ENCODE data around the gene SLC17A2. TPM values are rescaled to one million over a fixed set of nuclear protein-coding genes. Genes with fewer than 3 reads are reported as not detected.

SLC17A2 gene
- total RNA-seq, 1 donor from 2014 or later: not detected

DNA sequence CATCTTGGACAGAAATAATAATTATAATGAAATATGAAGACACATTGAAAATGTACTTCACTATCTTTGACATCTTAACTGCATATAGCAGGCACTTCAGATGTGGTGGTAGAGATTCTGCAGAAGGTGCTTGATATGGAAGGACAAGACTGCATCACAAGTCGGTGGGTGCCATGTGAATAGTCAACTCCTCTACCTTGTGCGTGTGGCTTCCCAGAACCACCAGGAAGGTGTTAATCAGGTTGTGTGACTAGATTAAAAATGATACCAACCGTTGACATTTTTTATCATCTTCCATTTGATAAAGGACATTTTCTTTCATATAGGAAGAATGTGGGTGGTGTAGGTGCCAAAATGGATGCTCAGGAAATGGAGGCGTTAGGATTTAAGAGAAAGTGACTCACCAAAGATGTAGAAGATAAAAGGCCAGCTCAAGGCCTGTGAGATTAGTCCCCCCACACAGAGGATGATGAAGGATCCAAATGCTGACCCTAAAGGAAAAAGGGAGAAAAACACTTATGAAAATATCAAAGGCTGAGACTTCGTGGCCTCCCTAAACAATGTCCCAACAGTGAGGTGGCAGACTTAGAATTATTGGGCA lies 12.3 kb downstream of the SLC17A2 start:
- ATAC-seq: no peak

DNA sequence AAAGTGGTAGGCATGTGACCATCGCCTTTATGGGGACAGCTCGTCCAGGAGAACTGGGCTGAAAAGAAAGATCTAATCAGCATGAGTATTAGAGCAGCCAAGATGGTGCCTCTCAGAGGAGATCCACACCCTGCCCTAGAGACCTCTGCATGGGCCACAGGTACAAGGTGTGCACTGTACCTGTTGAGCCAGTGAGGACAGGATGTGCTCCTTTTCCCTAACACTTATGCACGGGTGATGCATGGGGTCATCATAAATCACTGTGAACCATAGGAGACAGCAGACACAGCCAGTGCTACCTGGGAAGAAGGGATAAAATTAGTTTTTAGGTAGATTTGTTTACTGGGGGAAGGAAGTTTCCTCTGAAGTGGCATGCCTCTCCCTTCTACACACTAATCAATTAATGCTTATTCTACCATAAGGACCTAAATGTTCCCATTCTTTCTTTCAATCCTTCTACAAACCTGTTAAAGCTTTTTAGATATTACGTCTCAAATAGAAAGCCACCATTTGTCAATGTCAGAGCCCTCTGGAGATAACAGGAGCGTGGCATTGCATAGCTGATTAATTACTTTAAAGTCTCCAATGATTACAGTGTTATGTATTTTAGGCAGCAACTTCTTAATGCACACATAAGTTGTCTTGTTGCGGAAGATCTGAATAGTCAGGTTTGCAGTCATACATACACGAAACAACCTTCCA lies 13.6 kb downstream of the SLC17A2 start:
- ATAC-seq: no peak

DNA sequence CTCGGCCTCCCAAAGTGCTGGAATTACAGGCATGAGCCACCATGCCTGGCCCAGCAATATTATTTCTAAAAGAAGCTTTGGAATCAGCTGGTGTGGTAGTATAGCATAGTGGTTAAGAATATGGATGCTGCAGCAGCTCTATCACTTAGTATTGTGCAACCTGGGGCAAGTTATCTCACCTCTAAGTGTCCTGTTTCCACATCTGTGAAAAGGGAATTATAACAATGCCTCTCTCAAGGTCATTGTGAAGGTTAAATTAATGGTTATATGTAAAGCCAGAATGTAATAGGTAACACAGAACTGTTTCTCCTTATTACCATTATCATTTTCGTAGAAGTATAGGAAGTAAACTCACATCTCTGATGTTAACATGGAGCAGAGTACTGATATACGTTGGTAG lies 14.2 kb downstream of the SLC17A2 start:
- ATAC-seq: no peak

DNA sequence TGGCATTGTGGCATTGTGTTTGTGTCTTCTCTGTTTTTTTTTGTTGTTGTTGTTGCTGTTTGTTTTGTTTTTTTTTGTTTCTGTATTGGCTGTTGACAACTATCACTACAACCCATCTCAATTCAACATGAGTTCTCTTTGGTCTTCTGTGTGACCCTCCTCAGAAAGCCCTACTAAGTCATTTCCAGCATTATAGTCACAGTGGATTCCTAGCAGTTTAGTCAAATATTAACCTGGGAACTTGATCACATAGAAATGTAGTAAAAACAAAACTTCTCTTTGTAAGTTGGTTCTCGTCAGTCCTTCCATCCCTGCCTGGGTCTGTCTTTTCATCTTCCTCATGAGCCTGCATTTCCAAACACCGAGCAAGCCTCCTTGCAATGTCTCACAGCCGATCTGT lies 16.8 kb downstream of the SLC17A2 start:
- no peak for ATAC-seq

DNA sequence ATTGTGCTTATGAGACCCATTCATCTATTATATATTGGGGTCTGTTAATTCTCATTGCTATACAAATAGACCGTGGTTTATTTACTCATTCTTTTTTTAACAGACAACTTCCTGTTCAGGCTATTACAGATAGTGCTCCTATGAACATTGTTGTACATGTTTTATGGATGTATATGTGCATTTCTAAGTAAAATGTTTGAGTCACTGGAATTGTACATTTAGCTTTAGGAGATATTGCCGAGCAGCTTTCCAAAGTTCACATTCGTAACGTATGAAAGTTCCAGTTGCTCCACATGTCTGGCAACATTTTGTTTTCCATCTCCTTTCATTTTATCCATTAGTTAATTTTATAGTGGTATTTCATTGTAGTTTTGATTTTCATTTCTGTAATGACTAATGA lies 19.1 kb downstream of the SLC17A2 start:
- no peak for ATAC-seq

DNA sequence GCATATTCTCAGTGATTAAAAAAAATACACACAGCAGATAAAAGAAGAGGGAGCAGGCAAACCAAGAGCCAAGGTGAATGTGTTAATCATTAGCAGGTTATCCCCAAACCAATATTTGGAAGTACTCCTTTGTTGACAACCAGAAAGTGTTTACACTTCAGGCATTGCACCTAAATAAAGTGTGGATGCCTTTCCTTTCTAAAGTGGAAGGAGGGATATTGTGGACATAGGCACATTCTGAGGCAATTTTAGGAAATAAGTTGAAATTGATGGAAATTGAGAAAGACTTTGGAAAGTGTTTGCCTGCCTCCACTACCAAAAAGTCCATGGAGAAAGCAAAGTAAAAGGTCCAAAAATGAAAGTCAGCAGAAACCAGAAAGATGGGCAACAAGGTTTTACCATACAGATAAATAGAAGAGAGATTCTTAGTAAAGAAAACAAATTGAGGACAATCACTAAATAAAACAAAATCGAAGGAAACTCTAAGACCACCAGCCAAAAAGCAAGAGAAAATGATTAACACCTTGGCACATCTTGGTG lies 22.9 kb downstream of the SLC17A2 start:
- no peak for ATAC-seq

DNA sequence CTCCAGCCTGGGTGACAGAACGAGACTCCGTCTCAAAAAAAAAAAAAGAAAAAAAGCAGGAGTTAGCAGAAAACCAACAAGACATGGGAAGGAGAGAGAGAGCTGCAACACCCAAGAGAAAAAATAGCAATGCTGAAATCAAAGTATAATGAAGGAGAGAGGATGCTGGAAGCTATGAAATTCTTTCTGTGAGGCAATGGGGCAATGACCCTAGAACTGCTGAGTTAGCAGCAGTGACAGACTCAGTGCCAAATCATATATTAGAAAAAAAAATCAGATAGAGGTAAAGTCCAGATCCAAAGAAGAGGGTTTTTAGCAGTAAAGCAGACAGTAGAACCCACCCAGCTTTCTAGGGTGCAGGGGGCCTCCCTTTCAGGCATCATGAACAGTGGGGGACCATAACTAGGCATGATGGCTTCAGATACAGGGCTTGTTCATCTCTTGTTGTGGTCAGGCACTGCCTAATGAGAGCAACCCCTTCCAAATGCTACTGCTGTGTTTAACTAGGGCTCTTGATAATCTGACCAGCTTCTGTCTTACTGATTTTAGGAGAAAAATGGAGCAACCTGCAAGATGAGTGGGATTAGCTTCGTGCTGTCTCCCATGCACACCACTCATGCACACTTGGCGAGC lies 26.9 kb downstream of the SLC17A2 start:
- no peak for ATAC-seq

DNA sequence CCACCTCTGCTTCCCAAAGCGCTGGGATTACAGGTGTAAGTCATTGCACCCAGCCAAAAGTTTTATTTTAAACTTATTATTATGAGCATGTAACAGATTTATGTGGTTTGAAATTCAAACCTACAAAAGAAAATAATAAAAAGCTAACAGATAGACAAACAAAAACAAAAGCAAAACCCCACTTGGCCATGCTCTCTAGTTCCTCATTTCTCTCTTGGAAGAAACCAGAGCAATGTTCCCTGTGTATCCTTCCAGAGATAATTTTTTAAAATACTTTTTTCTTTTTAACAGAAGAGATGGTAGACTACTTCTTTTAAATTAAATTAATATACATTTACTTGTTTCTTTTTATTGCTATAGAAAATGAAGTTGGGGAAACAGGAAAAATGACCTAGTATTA lies 28.4 kb downstream of the SLC17A2 start:
- ATAC-seq: no peak

DNA sequence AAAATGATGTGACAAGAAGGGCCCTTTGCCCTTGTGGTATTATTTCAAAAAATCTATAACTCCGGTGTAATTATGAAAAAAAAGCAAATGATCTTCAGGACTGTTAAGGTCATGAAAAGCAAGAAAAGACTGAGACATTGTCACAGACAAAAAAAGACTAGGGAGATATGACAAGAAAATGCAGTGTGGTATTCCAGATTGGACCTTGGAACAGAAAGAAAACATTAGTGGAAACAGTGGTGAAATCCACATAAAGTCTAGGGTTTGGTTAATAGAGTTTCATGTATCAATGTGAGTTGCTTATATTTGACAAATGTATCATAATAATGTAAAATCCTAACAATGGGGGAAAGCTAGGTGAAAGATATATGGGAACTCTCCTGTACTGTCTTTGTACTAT lies 29.6 kb downstream of the SLC17A2 start:
- no peak for ATAC-seq

DNA sequence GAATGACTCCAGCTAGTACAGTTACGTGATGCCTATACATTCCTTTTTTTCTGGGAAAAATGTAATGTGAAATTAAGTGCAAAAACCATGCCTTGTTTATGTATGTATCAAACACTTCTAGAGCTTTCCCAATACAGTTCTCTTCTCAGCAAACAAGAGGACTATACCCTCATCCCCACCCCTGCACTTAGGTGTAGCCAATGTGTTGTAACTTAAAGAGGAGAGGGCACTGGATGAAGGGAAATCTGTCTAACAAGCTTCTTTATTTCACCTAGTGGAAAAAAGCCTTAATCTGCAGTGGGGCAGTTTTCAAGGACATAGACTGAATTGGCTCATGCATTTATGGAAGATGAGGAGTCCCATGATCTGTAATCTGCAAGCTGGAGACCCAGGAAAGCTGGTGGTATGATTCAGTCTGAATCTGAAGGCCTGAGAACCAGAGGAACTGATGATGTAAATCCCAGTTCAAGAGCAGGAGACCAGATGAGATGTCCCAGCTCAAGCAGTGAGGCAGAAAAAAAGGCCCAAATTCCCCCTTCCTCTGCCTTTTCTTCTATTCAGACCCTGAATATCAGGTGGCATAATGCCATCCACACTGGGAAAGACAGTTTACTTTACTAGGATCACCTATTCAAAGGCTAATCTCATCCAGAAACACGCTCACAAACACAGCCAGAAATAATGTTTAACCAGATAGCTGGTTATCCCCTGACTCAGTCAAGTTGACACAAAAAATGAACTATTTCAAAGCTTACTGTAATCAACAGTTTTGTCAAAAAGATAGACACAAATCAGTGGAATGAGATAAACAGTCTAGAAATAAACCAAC lies 30.7 kb downstream of the SLC17A2 start:
- no peak for ATAC-seq

DNA sequence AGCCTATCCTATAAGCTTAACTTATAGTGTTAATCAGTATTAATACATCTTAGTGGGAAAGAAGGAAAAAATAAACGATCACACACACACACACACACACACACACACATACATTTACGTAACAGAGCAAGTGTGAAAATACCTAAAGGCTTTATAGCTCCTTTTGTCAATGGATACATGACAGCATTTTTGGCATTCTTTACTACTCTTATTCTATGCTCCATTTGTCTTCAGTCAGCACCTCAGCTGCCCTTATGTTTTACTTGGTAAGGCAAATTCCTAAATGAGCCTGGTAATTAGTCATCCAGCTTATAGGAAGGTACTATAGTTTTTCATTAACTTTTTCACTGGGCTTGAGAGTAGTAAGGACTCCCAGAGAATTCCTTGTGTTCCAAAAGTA lies 31.4 kb downstream of the SLC17A2 start:
- ATAC-seq: no peak

DNA sequence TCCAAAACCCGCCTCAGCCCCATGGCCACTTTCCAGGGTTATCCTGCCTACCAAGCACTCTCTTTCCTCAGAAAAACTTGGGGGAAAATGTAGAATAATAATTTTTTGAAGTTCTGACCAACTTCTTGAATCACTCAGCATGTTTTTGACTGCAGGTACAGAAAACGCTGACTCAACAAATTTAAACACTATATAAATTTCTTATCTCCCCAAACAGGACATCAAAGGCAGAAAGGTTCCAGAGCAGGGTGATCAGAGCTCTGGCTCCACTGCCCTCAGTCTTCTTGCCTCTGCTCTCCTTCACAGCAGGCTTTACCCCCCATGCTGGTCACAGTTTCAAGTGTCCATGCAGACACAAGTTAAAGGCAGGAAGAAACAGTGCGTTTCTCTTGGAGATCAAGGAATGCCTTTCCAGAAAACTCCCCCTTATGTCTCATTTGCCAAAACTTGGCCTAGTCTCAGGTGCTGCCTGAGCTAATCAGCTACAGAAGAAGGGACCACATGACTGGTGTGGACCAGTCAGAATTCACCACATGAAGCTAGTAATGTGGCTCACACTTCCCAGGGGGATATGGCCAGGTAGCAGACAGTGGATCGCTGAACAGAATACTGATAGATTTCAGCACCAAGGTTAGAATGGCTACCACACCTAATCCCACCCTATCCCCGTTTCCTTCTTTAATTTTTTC lies 32.1 kb downstream of the SLC17A2 start:
- no peak for ATAC-seq

DNA sequence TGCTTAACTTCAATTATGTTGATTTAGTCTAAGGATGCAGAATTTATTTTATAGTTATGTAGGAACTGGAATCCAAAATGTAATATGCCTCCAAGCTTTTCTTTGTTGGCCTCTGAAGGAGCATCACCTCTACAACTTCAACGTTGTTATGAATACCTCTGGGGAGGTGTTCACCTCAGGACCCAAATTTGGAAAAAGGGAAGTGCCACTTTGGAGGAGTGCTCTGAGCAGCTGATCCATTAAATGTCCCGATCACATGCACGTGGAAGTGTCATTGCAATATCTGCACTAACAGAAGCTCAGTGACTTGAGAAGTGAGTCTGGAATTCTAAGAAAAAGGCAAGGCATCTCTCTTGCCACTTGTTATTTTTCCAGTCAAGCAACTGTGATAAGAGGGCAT lies 34.2 kb downstream of the SLC17A2 start:
- ATAC-seq: no peak

DNA sequence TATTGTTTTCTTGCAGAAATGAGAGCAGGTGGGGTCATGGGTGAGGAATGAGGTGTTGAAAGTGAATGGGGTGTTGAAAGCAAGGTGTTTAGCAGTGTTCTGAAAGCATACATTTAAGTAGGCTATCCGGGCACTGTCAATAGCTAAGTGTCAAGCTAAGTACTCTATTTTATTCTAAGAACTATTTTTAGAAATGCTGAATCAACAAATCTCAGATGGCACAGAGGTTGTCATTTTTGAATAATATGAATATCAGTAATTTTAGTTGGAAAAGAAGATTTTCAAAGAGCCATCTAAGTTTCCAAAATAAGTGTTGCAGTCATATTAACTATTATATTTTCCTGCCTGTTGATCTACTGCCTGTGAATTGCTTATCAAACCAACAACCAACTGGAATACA lies 34.7 kb downstream of the SLC17A2 start:
- ATAC-seq: no peak

DNA sequence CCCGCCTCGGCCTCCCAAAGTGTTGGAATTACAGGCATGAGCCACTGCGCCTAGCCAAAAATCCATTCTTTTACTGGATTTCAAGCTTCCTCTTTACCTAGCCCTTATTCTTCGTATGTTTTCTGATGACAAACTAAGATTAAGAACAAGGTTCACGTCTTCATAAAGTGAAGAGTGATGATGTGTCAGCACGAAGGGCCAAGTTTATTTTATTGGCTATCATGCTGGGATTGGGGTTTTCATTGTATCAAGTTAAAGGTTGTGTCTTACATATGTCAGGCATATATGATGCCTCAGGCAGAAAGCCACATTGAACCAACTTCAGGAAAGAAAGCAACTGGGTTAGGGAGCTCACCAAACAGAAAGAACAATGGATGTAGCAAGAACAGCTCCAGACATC lies 36.7 kb downstream of the SLC17A2 start:
- no peak for ATAC-seq

DNA sequence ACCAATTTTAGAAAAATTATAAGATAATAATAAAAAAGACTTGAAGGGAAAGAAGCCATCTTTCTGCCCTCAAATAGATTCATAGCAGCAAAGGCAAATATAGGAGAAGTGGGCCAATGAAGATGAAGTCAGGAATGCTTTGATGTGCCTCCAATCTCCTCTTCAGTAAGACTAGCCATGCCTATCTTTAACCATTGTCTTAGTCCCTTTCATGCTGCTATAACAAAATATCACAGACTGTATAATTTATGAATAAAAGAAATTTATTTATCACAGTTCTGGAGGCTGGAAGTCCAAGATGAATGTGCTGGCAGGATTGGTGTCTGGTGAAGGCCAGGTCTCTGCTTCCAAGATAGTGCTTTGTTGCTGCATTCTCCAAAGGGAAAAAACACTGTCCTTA lies 37.6 kb downstream of the SLC17A2 start:
- ATAC-seq: no peak

DNA sequence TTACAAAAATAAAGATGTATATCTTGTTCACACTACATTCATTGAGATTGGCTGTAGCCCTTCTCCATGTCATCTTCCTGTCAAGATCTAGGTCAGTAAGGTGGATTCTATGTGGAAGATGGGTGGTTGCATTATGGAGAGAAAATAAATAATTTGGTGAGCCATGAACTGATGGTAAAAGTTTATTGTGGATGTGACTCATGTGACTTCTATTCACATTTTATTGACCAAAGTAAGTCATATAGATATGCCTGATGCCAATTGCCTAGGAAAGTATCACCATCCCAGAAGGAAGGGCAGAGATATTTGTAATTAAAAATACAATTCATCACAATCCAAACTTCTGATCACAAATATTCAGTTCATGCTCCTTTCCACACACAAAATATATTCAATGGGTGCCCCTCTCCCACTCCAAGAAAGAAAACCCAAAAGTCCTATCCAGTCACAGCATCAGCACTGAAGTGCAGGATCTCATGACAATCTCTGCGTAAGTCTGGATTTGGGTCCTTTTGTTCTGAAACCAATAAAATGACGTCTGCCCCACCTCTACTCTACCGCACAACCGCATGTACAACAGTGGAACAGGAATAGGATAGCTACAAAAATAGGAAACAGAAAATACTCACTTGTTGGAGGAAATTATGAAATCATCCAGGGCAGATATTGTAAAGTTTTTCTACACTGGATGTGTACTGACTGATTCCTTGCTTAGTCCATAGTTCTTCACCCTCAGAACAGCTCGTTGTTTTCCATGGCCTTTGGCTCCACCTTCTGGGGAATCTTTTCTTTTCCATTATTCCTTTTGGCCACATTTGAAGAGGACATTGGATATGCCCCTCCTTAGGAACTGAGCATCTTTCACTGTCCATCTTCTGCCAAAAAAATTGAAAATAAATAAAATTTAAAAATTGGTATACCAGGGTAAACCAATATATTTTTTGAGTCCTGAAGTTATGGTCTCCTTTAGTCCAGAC lies 40.3 kb downstream of the SLC17A2 start:
- ATAC-seq: no peak

DNA sequence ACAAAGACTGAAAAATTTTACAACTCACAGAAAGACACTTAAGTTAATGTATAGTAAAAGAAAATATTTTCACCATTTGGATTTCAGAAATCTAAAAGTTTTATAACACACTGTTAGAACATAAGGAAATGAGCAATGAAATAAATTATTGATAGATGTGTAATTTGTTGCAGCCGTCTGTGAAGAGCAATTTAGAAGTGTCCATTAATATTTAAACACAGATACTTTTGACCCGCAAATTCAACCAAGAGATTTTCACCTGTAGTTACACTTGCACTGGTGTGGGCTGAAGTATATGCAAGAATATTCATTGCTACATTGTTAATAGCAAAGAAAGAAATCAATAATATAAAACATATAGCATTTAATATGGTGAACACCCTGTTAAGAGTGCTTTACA lies 41.9 kb downstream of the SLC17A2 start:
- ATAC-seq: no peak

DNA sequence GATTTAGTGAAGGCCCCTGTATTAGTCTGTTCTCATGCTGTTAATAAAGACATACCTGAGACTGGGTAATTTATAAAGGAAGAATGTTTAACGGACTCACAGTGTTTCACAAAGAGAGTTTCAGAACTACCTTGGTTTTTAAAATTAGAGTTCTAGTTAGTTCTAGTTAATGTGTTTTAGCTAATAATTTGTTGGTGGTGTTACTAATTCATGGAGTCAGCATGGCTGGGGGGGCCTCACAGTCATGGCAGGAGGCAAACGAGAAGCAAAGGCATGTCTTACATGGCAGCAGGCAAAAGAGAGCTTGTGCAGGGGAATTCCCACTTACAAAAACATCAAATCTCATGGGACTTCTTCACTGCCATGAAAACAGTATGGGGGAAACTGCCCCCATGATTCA lies 44.4 kb downstream of the SLC17A2 start:
- ATAC-seq: no peak

DNA sequence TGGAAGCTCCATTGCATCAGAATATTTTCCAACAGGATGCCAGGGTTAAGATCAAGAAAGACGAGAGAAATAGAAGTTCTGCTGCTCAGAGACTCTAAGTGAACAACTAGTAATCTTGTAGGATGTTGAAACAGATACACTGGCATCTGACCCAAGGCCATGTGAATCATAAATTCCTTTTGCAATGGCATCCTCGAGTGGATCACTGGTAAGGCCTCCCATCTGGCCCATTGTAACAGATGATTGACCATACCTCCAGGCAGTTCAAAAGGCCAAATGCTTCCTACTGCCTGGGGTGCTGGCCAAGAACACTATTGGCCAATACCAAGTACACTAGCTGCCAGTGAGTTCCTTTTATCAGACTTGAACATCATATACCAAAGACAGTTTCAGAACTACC lies 46.5 kb downstream of the SLC17A2 start:
- ATAC-seq: no peak

DNA sequence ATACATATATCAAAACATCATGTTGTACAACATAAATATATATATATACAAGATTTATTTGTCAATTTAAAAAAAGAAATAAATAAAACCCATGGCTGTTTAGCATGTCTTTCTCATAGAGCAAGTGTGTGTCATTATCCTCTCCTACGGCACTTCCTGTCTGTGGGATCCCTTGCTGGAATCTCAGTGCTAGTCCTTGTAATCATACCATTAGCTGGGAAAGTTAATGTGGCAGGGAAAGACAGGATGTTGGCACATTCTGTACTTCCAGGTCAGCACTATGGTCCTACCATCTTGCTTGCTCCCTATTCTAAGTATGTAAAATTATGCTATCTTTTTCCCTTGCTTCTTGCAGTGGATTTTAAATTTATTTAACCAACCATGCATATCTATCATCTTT lies 47.0 kb downstream of the SLC17A2 start:
- ATAC-seq: no peak
